ENCODE data around the gene ATP8B4.

Gene ATP8B4

DNA sequence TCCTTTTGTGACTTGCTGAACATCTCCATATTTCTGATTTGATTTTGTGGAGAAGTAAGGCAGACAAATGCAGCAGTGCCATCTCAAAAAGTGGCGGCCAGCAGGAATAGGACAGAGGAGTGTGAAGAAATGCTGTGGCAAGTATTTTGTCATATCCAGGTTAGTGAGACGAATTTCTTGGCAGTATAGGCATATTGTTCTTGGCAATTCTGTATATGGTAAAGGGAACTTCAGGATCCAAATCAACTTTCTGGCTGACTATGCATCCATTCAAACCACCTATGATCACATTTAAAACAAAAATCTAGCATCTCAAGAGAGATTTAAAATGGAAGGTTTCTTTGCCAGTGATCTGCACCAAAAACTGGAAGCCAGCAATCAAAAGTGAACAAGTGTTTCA lies 270.2 kb downstream of the ATP8B4 start:
- no peak for DNase-seq

DNA sequence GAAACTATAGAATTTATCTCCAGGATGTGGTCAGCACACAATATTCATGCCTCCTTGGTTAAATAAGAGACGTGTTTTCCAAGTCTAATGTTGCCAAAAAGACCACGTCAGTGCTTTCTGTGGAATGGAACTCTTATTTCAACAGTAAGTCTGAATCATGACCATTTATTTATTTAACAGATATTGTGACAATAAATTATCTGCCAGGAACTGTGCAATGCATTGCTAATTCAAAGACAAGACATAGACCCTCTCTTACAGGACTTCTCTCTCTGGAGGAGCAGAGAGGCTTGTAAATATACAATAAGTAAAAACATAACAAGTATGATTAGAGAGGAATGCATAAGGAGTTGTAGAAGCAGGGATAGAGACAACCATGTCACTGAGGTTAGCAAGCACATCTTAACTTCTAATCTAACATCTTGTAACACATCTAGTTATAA lies 270.7 kb downstream of the ATP8B4 start:
- no peak for DNase-seq

DNA sequence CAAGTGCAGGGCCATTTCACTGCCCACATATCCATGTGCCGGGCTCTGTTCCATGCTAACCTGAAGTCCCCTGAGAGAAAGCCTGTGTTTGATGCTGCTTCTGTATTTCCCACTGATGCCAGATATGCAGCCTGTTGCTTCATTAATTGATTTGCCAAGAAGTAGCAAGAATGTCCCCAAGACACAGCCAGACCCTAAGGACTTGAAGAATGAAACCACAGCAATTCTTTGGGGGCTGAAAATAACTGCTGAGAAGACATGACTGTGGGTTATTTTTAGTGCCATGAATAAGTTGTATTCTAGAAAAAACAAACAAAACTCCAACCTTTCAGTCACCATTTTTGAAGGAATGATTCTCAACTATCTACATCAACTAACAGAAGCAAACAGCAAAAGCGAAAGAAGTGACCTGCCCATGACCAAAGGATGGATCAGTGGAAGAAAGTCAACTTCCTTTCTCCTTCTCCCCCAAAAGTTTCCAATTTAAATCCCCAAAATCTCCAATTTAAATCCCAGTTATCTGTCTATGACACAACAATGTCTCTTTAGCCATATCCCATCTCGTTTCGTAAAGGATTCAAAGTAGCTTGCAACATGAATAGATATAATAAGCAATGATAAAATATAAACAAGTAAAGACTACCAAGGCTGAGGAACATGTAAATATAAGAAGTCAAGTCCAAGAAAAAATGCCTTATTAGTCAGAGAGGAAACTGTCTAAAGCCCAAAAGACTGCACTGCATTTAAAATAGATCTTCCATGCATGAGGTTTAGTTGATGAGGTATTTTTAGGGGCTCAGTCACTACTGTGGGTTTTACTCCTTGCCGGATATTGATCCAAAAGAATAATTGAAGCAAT lies 271.4 kb downstream of the ATP8B4 start:
- no peak for DNase-seq

DNA sequence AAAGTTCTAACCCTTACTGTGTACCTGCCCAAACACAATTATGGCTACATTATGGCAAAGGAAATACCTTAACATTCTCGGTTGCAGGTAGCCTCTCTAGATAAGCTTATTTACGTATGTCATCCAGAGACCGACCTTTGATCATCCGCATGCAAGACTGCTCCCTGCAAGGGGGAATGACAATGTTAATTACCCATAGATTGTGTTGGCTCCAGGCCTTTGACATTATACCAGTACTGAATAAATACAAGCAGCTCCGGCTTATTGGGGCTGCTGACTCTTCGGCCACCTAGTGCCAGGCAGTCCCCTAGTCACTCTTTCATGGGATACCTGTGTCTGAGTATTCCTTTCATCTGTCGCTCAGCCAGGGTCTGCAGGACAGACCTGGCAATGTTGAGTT lies 274.6 kb downstream of the ATP8B4 start:
- DNase-seq, result no peak

DNA sequence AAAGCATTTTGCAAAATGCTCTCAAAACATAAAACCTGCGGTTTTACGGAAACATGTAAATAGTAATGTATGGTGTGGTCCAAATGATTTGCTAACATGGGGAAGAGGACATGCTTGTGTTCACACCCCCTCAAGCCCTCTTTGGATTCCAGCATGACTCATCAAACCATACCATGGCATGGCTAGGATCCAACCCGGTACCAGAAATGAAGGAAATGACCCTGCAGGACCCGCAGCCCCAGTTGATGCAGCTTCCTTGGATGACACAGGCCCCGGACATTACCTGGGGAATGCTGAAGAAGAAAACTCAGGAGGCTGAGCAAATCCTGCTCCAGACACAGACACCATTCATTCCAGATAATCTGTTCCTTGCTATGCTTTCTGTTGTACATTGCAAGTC lies 275.3 kb downstream of the ATP8B4 start:
- DNase-seq, result no peak

DNA sequence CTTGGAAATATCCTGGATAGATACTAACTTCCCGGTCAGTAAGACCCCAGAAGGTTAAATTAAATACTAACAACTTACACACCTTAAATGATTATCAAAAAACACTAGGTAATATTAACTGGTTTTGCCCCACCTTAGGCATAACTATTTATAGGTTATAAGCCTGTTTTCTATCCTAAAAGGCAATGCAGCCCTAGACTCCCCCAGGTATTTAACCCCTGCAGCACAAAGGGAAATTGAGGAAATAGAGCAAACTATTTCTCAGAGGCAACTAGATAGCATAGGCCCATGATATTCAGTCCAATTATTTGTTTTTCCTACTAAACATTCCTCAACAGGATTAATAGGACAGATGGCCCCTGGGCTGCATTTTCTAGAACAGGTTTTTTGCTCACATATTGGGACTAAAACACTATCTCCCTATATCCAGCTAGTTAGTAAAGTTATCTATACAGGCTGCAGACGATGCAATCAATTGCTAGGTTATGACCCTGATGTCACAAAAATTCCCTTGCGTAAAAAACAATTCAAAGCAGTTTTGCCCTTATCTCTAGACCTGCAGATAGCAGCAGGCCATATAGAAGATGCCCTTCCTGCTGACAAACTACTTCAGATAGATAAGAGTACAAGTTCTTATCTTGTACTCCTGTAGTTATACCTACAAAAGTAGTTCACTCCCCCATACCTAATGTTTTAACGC lies 276.9 kb downstream of the ATP8B4 start:
- no peak for DNase-seq

DNA sequence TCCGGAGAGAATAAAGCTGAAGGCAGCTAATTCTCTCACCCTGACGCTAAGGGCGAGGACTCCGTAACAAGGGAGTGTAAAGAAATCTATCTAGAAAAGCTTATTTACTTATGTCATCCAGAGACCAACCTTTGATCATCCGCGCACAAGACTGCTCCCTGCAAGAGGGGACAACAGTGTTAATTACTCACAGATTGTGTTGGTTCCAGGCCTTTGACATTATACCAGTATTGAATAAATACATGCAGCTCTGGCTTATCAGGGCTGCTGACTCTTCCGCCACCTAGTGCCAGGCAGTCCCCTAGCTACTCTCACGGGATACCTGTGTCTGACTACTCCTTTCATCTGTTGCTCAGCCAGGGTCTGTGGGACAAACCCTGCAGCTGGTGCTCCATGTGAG lies 286.5 kb downstream of the ATP8B4 start:
- DNase-seq, result no peak

DNA sequence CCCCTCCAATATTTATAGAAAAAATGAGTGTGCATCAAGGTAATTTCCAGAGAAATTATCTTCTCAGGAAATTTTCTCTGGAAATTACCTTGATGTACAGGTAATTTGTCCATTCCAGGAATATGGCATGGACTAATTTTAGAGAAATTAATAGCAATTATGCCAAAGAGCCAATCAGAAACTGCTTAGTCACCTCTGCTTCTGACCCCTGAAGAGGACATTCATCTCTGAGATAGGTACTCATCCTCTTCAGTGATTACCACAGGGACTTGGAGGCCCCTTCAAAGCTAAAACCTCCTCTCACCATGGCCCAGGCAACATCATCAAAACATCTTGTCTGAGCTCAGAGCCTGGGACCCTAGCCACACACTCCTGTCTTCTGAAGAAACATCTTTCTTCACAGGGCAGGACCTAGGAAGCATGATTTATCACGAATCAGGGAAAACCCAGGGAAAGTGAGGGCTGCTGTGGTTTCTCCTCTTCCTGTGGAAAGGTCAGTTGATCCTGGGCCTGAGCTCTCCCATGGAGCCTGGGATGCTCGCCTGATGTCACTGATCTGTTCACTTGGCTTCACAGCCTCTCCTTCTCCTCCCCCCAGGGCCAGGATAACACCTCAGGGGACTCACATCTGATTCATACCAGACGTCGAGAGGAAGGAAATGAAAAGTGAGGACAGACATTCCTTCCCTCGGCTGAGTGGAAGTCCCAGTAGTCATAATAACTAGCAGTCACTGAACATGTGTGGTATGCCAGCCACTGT lies 287.6 kb downstream of the ATP8B4 start:
- DNase-seq, result no peak

DNA sequence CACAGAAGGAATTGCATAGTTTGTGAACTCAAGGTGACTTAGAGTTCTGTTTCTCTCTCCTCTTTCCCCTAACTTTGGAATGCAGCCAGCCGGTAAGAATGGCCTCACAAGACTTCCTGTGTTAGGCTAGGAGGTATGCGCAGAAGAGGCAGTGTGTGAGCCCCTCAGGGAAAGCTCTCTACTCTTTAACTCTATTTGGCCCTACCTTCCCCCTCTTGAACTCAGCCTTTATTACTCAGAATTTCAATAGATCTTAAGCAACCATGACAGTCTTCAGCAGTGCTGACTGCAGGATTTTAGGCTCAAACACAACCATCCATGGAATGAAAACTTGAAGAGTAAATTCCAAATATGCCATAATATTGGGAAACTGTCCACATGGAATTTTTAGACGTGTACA lies 288.6 kb downstream of the ATP8B4 start:
- no peak for DNase-seq

DNA sequence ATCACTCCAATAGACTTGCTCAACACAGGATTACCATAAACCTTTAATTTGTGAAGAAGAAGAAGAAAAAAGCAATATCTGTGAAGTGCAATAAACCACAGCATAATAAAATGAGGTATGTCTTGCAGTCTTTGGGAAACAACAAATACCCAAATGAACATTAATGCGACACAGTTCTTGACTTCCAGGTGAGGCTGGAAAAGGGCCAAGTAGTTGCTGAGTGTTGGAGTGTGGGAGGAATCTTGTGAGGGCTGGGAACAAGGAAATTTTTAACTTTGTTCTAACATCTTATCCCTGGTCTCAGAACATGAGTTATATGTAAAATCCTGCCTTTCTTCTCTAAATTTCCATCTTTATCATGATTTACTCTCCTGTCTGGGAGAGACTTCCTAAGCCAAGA lies 291.7 kb downstream of the ATP8B4 start:
- DNase-seq, result no peak

DNA sequence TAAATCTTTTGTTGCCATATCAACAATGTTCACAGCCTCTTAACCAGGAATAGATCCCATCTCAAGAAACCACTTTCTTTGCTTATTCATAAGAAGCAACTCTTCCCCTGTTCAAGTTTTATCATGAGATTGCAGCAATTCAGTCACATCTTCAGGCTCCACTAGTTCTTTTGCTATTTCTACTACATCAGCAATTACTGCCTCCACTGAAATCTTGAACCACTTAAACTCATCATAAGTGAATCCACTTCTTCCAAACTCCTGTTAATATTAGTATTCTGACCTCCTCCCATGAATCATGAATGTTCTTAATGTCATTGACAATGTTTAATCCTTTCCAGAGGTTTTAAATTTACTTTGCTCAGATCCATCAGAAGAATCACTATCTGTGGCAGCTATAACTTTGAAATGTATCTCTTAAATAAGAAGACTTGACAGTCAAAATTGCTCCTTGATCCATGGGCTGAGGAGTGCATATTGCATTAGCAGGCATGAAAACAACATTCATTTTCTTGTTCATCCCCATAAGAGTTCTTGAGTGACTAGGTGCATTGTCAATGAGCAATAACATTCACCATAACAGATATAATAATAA lies 292.3 kb downstream of the ATP8B4 start:
- DNase-seq, result no peak

DNA sequence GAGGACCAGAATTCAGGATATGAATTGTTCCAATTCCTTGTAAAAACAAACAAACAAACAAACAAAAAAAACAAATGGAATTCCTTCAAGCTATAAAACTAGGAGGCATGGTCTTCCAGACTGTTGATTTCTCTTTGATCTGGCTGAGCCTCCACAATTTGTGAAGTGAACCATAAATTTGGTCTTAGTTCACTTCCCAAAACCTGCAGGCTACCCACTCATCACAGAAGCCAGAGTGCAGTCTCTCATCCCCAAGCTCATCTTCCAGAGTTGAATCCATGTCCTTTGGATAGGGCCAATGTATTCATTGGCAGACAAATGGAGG lies 294.3 kb downstream of the ATP8B4 start:
- no peak for DNase-seq

DNA sequence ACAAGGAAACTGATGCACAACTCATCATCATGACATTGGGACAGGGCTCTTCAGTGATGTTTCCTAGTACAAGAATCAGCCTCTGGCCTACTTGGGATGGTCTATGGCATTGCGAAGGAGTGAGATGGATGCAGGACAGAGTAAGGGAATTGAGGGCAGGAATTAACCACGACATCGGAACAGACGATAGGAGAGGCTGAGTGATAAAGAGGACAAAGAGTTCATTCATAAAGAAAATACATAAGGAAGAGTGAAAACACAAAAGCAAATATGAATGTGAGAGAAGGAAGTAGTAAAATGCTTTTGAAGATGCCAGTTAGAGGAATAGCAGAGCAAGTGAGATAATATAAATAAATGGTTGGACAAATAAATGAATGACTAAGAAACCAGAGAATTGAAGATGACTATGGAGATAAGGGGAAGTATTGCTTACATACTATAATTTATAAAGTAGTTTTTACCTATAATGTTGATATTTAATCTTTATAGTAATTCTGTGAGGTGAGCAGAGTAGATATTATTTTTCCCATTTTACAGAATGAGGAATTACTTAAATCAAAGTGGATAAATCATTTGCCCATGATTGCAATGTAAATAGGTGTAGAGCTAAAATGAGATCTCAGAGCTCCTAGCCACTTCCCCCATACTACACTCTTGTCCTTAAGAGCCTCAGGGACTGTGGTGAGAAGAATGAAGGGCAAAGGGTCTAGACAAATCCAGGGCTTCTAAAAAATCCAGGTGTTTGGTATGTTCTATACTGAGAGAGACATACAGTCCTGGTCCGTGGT lies 294.9 kb downstream of the ATP8B4 start:
- DNase-seq, result no peak

DNA sequence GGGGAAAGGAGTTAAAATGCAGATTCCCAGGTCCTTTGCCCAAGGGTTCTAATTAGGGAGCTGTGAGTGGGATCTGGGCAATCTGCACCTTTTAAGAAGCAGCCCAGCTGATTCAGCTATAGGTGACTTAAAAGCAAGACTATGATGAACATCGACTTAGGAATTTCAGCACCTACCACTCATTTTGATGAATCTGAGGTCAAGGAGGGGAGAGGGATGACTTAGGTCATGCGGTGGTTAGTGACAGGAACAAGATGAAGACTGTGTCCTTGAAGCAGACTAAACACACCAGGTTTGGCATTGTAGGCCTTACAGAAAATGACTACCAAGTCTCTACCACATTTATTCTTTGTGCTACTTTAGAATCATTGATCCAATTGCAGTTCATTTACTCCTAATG lies 301.9 kb downstream of the ATP8B4 start:
- no peak for DNase-seq

DNA sequence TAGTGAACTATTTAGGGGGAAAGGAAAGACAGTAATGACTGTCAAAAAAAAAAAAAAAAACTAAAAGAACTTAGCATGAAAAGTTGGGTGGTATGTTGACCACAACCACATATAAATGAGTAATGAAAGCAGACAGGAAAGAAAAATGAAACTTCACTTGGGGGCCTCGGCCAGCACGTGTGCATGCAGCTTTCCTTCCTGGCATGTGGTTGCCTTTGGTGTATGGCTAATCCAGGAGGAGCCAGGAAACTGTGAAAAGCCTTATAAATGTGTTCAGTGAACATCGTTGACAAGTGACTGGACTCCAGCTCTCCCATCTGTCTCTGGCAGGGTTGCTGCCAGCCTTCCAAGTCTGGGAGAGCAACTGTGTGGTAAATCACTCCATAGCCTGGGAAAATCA lies 303.1 kb downstream of the ATP8B4 start:
- DNase-seq, result peak in 1 of 14 donors; percentile 0

DNA sequence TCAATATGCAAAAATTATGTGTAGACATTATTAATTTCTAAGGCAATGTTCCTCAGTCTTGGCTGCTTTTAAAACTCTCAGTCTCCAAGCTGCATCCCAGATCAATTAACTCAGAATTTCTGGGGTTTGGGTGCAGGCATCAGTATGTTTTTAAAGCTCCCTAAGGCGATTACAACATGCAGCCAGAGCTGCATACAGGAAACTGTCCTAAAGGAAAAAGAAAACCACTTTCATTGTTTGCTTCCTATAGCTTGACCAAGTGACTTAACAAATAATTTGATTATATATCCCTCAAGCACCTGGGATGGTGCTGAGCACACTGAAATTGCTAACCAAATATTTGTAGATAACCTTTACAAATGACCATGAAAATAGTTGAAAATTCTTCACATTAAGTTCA lies 303.5 kb downstream of the ATP8B4 start:
- DNase-seq, result no peak

DNA sequence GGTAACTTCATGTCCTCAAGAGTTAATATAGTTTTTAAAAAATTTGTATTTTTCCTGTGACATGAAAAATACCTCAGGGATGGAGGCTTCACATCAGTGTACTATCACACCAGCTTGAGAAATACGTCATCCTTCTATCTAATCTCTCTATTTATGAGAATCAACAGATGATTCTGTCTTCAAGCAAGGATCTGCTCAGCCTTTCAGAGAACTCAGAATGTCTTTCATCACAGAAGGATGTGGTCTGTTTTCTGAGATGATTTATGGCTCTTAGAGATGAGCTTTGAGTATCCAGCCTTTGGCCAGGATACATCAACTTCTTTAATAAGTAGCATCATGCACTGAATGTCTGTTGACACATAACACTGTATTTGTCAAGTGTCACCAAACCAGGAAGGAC lies 304.3 kb downstream of the ATP8B4 start:
- DNase-seq, result no peak

DNA sequence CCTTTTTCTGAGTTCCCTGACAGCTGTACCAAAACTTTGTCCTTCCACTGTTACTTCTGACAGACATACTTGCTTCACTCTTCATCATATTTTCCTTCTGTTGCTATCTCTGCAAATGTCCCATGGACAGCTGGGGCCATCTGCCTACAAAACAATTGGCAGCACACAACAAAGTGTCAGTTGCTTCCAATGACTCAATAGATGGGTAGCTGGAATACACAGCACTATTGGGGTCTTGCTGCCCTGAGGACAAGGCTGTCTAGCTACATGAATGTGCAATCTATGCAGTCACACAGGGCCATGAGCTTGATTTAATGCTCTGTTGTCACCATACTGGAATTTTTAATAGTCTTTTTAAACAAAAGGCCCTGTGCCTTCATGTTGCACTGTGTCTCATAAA lies 305.4 kb downstream of the ATP8B4 start:
- DNase-seq, result no peak

DNA sequence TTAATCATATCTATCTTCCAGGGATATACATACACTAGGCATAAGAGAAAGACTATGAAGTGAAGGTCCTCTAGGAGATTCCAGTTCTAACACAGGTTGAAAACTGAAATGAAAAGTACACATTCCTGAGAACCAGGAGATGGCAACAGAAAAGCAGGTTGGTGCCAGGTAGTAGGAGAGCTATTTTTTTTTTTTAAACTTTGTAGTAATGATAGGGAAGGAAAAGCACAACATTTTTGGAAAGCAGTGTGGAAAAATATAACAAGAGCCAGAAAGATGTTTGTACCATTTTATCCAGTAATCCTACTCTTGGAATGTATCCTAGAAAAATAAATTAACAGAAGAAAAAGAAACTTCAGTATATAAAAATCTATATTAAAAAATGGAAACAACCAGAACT lies 308.3 kb downstream of the ATP8B4 start:
- DNase-seq, result no peak

DNA sequence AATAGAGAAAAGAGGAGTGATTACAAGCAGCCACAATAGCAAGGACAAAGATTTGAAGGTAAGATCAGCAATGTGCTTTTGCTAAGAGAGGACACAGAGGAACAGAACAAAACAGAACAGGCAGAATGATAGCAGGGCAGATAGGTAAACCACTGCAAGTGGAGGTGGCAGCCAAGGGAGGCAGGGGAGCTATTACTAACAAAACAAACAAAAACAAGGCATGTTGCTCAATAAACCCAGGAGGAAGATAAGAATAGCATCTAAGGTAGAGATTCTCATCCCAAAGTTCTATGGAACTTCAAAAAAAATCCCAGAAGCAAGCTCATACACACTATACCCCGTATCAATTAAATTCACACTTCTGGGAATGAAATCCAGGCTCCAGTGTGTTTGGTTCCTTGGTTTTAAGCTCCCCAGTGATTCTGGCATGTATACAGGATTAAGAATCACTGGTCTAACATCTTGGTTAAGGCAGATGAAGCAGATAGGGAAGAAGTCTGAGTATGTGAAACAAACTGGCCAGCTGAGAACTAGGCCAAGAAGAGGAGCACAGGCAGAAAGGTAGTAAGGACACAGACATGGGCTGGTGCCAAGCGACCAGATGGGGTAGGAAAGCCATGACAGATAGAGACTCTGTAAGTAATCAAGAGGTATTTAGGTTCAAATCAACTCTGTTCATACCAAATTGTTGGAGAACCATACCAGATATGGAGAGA lies 309.0 kb downstream of the ATP8B4 start:
- DNase-seq, result no peak

DNA sequence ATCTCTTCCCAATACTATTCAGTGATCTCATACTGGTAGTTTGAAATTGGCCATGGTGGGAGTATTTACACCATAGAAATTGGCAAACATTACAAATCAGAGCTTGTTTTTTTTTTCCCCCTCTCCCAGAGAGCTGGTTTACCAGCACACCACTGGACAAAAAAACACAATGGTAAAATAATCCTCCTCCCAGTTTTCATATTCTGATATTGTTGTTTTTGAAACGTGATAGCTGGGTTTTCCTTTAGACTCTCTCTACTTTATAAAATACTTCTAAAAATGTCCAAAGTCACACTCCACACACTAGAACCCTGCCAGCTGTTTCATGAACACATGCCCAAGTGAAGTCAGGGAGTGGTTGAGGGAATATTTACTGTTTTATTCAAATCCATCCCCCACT lies 310.7 kb downstream of the ATP8B4 start:
- no peak for DNase-seq
